Coronary artery (tissue), 2 donors: ENCODE results near the gene RNU5D-1.

Experiments
- DNase-seq: peaks from one replicate; pipeline ENCODE4 v3.0.0-alpha.2; 2017; ENCODE audit warnings: low spot score
- H3K27ac ChIP-seq, 2 donors: fragments of 200-600 bp; sonication (generic); one replicate each; pipeline ENCODE4 v1.5.1; 2016 to 2019
- H3K4me3 ChIP-seq: fragments of 200-600 bp; sonication (generic); 2 replicates; pipeline ENCODE4 v1.5.1; 2016; ENCODE audit warnings: mild to moderate bottlenecking, moderate library complexity
- CTCF ChIP-seq: fragments of 200-600 bp; sonication (generic); IDR thresholded peaks from one replicate; pipeline ENCODE4 v1.5.1; 2019; ENCODE audit warnings: antibody characterized with exemption

RNU5D-1 gene

DNA sequence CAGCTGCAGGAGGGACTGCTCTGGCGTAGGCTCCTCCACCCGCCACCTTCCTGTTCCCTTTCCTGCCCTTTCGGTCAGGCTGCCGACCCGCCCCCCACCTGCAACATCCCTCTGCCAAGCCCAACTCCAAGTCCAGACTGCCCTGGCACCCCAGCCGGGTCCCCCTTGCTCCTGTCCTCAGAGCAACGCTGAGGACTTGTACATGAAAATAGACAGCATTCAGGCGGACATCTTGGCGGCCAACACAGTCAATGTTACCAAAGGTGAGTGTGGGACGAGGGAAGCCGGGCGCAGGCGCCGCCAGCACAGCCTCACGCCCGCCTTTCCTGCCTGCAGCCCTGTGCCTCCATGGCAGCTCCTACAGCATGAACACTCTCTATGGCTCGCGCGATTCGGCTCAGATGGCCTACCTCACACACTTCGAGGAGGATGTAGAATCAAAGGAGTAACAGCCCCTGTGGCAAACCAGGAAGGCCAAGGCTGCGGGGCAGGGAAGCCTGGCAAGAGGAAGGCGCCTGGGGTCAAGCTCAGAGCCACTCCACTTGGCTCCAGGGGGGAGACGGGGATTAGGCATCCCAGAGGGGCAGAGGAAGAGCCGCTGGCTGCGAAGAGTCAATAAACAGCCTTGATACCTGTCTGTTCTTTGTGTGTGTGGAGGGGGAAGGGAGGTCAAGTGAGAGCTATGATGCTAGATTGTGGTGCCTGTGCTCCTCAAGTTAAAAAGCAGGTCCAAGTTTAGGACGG, 5.8 kb downstream of the RNU5D-1 start:
- DNase-seq = no peak
- Histone ChIP-seq H3K27ac (no peak overlapping the region), H3K4me3 (no peak overlapping the region)
- no peak for TF ChIP-seq CTCF

DNA sequence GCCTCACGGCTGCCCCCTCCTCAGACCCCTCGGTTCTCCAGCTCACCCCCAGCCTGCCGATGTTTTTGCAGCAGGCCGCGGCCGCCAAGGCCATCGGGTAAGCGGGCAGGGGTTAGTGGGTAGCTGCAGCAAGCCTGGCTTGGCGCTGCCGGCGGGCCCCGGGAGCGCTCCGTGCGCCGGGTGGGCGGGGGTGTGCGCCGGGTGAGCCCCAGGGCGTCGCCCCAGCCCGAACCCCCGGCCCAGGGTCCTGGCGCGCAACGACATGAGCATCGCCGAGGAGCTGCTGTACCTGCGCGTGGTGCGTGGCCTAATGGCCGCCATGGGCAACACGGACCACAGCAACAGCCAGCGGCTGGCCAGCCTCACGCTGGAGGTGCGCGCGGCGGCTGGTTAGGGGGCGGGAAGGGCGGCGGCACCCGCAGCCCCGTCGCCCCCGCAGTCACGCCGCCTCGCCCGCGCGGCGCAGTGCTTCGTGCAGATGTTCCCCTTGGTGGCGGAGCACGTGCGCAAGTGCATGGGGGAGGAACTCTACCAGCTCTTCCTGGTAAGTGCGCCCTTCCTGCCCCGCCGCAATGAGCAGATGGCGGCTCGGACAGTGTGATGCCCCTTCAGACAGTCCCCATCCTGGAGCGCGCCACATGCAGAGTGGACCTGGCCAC, 6.5 kb downstream of the RNU5D-1 start:
- DNase-seq = no peak
- no peak for TF ChIP-seq CTCF

DNA sequence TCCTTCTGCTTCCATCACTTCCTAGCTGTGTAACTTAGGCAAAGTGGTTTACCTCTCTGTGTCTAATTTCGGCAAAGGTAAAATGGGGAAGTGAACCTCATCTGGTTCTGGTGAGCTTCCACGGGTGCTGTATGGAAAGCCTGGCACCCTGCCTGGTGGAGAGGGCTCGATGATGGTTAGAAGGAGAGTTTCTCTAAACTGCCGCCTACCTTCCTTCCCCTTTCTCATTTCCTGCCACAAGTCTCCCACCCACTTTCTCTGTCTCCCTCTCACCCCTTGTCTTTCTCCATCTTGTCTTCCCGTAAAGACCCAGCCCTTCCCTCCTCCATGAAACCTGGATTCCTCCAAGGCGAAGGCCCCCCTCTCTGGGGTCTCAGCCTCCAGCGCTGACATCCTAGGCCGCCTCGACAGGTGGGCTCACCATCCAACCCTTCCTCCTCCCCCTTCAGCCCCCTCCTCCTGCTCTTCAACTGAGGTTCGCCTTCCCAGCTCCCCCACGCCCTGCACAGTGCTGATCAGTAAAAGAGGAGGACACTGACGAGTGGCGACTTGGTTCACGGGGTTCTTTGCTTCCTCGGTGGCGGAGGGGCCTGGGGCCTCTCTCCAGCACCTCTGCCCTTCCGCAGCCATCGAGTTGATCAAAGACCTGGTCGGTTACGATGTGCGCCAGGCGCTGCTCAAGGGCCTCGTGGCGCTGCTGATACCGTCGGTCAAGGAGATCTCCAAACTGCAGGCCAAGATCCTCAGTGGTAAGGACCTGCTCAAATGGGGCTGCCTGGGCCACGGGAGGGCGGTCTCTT, 7.3 kb downstream of the RNU5D-1 start:
- TF ChIP-seq CTCF = no peak
- Histone ChIP-seq H3K4me3 (no peak overlapping the region), H3K27ac (no peak overlapping the region)
- no peak for DNase-seq

More for the DNA sequence above, 6.5 kb downstream of the RNU5D-1 start:
- Histone ChIP-seq H3K27ac (no peak overlapping the region), H3K4me3 (no peak overlapping the region)

- DNase-seq = no peak
- H3K4me3 ChIP-seq = no peak overlapping the region
- no peak for TF ChIP-seq CTCF
- no peak overlapping the region for H3K27ac ChIP-seq
Observed at GRCh38 chr1:44723064-44723463, 7.9 kb downstream of the RNU5D-1 start.

DNA sequence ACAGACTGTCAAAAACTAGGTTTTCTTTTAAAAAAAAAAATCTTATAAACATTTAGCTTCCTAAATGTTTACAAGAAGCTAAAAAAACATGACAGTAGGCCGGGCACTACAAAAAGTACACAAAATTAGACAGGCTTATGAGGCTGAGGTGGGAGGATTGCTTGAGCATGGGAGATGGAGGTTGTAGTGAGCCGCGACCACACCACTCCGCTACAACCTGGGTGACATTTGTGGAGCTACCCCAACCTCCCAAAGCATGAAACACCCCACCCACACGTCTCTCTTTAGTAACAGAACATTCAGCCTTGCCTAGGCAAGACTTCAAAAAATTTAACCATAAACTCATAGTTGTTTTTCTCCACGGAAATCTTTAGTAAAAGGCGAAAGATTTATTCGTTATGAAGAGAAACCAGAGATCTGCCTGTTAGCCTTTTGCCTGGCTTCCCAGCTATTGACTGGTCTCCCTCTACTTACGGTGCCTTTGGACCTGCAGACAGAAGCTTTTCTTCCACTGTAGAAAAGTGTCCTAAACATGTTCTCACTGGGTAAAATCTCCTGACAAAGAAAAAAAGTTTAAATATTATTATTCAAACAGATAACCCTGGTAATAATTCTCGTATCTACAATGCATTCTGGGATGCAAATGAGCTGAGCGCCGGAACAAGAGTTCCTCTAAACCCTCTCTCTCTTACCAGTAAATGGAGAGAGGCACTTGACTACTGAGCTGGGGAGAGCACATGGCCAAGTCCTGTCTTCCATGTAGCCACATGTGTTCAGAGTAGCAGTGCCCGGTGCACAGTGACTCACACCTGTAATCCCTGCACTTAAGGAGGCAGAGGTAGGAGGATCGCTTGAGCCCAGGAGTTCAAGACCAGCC, 9.2 kb downstream of the RNU5D-1 start:
- no peak for DNase-seq
- Histone ChIP-seq H3K27ac (peak overlapping the region in 1 of 2 donors; percentile 45), H3K4me3 (no peak overlapping the region)
- no peak for TF ChIP-seq CTCF

GRCh38 chr1:44720281-44720680, 10.7 kb downstream of the RNU5D-1 start:
- H3K27ac ChIP-seq = no peak overlapping the region
- no peak overlapping the region for H3K4me3 ChIP-seq
- no peak for DNase-seq
- TF ChIP-seq CTCF = no peak
